Measurements from ENCODE around the gene TMCO6.

The TMCO6 gene

GRCh38 chr5:140694276-140694675 lies 55.0 kb downstream of the TMCO6 start:
- DNase-seq (ENCODE audit: low read depth) = no peak
- TF ChIP-seq, protein P1, sequence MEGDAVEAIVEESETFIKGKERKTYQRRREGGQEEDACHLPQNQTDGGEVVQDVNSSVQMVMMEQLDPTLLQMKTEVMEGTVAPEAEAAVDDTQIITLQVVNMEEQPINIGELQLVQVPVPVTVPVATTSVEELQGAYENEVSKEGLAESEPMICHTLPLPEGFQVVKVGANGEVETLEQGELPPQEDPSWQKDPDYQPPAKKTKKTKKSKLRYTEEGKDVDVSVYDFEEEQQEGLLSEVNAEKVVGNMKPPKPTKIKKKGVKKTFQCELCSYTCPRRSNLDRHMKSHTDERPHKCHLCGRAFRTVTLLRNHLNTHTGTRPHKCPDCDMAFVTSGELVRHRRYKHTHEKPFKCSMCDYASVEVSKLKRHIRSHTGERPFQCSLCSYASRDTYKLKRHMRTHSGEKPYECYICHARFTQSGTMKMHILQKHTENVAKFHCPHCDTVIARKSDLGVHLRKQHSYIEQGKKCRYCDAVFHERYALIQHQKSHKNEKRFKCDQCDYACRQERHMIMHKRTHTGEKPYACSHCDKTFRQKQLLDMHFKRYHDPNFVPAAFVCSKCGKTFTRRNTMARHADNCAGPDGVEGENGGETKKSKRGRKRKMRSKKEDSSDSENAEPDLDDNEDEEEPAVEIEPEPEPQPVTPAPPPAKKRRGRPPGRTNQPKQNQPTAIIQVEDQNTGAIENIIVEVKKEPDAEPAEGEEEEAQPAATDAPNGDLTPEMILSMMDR (IDR thresholded peaks at IDR 0.05; ENCODE audit: insufficient read depth, low read depth, low read length, missing control alignments) = no peak
- no peak overlapping the region for H3K4me3 ChIP-seq (ENCODE audit: low read depth, low read length)

Data from GM12865 (cell line).